ENCODE results near the gene ACSBG1.

ACSBG1 gene

GRCh38 chr15:78130466-78131294 lies 103.7 kb downstream of the ACSBG1 start:
- DNase-seq (ENCODE audit: low read depth) = no peak

GRCh38 chr15:78129751-78130287 lies 104.5 kb downstream of the ACSBG1 start:
- DNase-seq (ENCODE audit: low read depth) = no peak

DNA sequence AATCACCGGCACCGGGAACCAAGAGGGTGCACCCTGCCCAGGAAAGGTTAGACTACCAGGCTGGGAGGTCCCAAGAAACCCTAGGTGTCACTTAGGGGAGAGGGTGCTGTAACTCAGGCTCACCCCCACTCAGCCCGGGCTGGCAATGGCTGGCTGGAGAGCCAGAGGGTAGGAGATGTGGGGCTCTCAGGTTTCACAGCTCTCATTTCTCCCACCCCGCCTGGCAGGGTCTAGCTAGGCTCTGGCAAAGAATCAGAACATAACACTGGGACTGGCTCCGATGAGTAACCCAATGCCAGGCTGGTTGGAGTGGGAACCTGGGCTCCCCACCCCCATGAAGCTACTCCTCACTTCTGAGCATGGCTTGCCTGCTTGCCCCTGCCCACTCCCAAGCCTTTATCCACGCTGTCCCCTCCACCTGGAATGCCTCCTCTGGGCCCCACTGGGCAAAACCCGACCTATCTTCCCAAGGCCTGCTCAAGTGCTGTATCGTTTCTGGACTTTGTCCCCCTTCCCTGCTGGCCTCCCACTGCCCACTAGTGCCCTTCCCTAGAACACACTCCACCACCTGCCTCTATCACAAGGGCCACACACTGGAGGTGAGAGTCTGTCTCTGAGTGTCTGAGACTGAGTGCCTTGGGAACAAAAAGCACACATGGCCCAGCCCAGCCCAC lies 105.2 kb downstream of the ACSBG1 start:
- DNase-seq (ENCODE audit: low read depth) = no peak

GRCh38 chr15:78127882-78128281 lies 106.5 kb downstream of the ACSBG1 start:
- DNase-seq (ENCODE audit: low read depth) = no peak

GRCh38 chr15:78125267-78125666 lies 109.1 kb downstream of the ACSBG1 start:
- no peak for DNase-seq (ENCODE audit: low read depth)

- no peak for DNase-seq (ENCODE audit: low read depth)
Observed at GRCh38 chr15:78120523-78120922, 113.8 kb downstream of the ACSBG1 start.
